HepG2 (cell line): ENCODE measurements around the gene MCRS1. TPM values are rescaled to one million over a fixed set of nuclear protein-coding genes. Genes with fewer than 3 reads are reported as not detected.

Source experiments
- ATAC-seq: fragments of 200-7000 bp; cut with Tn5 transposase; 3 replicates; pipeline ENCODE4 v1.9.1; 2020; ENCODE audit warnings: mild to moderate bottlenecking, moderate library complexity
- BruUV-seq: library from RNA; stranded (reverse); fragments of 400-500 nt; replicated peaks from 2 replicates; lab custom pipeline; 2021; lab: Mats Ljungman, UMichigan
- CTCF ChIA-PET: fragments of 300-600 bp; formaldehyde crosslinking; extraction: SDS; loops from one replicate; lab custom pipeline; 2021; ENCODE audit warnings: low total read pairs, inconsistent platforms, low intra/inter-chr PET ratio; lab: Yijun Ruan, JAX
- POLR2A ChIA-PET: fragments of 350-600 bp; sonication (Branson Sonifier 250); formaldehyde crosslinking; loops from one replicate; lab custom pipeline; 2020; ENCODE audit warnings: antibody characterized with exemption, inconsistent platforms; lab: Yijun Ruan, JAX
- DNase-seq: peaks from one replicate; pipeline ENCODE4 v3.0.0-alpha.2; 2015; ENCODE audit warnings: low spot score
- FAIRE-seq: peaks from 3 replicates; lab custom pipeline; 2011; peaks lifted over from hg19 to GRCh38; lab: Jason Lieb, UNC
- H2AFZ ChIP-seq: one replicate; pipeline ENCODE4 v1.6.1; 2011; ENCODE audit warnings: low read length, inconsistent platforms
- H3K27ac ChIP-seq: fragments of 300-600 bp; 3 replicates; pipeline ENCODE4 v1.8.0; 2011; ENCODE audit warnings: mixed run types, mild to moderate bottlenecking, mixed read lengths, low read length, inconsistent platforms; ENCODE audit not compliant: insufficient read depth; ENCODE audit errors: extremely low read length
- H3K27me3 ChIP-seq, 2 experiments: fragments of 200-600 bp in 1 of 2; 2 replicates in 1 of 2; 3 replicates in 1 of 2; pipeline versions ENCODE4 v1.6.0 to v1.8.0; 2011; ENCODE audit warnings: low read length in 2 of 2, mild to moderate bottlenecking in 2 of 2, moderate library complexity in 2 of 2, inconsistent platforms in 1 of 2; ENCODE audit not compliant: insufficient read depth in 2 of 2, control insufficient read depth in 1 of 2
- H3K36me3 ChIP-seq, 2 experiments: fragments of 200-600 bp in 1 of 2; replicated peaks in 1 of 2; 2 replicates in 1 of 2; 3 replicates in 1 of 2; pipeline versions ENCODE4 v1.5.1 to v1.8.0; 2011; ENCODE audit warnings: low read length in 2 of 2, inconsistent platforms in 1 of 2; ENCODE audit not compliant: insufficient read depth in 2 of 2, control insufficient read depth in 1 of 2
- H3K4me1 ChIP-seq: 2 replicates; pipeline ENCODE4 v1.5.1; 2012; ENCODE audit warnings: low read length, inconsistent platforms; ENCODE audit not compliant: insufficient read depth
- H3K4me2 ChIP-seq: 2 replicates; pipeline ENCODE4 v1.6.0; 2011; ENCODE audit warnings: low read depth, low read length, inconsistent platforms
- H3K4me3 ChIP-seq, 3 experiments: fragments of 200-600 bp in 1 of 3; sonication (generic), shearing (Covaris generic) in 1 of 3; replicated peaks in 1 of 3; 2 replicates each; pipeline ENCODE4 v1.5.1; 2011 to 2016; ENCODE audit warnings: low read length in 3 of 3, inconsistent platforms in 2 of 3, low read depth in 2 of 3, mild to moderate bottlenecking in 2 of 3, control low read depth in 1 of 3, mixed read lengths in 1 of 3; ENCODE audit not compliant: insufficient read depth in 1 of 3
- H3K79me2 ChIP-seq: one replicate; pipeline ENCODE4 v1.6.1; 2011; ENCODE audit warnings: low read length, inconsistent platforms; ENCODE audit not compliant: insufficient read depth
- H3K9ac ChIP-seq: 2 replicates; pipeline ENCODE4 v1.6.0; 2011; ENCODE audit warnings: mild to moderate bottlenecking, low read depth, low read length, inconsistent platforms; ENCODE audit not compliant: insufficient read depth
- H3K9me3 ChIP-seq: 2 replicates; pipeline ENCODE4 v1.5.1; 2012; ENCODE audit warnings: mild to moderate bottlenecking, low read length
- H4K20me1 ChIP-seq: 2 replicates; pipeline ENCODE4 v1.6.0; 2011; ENCODE audit warnings: inconsistent platforms, mild to moderate bottlenecking, low read length, moderate library complexity; ENCODE audit not compliant: insufficient read depth
- ARNTL ChIP-seq: sonication (generic); formaldehyde crosslinking; IDR thresholded peaks from 2 replicates; pipeline ENCODE4 v1.4.0; 2020; ENCODE audit warnings: mild to moderate bottlenecking, missing genetic modification reagents
- ATF7 ChIP-seq, 2 experiments: fragments of 450-650 bp in 1 of 2; sonication (generic) in 1 of 2; formaldehyde crosslinking in 1 of 2; IDR thresholded peaks; 2 replicates each; pipeline versions ENCODE4 v1.4.0 to v1.6.1; 2016 to 2020; ENCODE audit warnings: antibody characterized with exemption in 1 of 2, mild to moderate bottlenecking in 1 of 2, missing genetic modification reagents in 1 of 2
- BATF2 ChIP-seq: sonication (generic); formaldehyde crosslinking; IDR thresholded peaks from 2 replicates; pipeline ENCODE4 v1.8.0; 2022; ENCODE audit warnings: mild to moderate bottlenecking, missing genetic modification reagents, moderate library complexity
- HINFP ChIP-seq: sonication (generic); formaldehyde crosslinking; IDR thresholded peaks from 2 replicates; pipeline ENCODE4 v1.4.0; 2020; ENCODE audit warnings: low read depth, mild to moderate bottlenecking, missing genetic modification reagents
- KAT2B ChIP-seq: fragments of 150-350 bp; IDR thresholded peaks from 2 replicates; pipeline ENCODE4 v1.6.1; 2014; ENCODE audit warnings: low read depth, low read length, borderline replicate concordance
- MTERF4 ChIP-seq: sonication (generic); formaldehyde crosslinking; IDR thresholded peaks from 2 replicates; pipeline ENCODE4 v1.8.0; 2023; ENCODE audit warnings: mild to moderate bottlenecking, missing genetic modification reagents
- PAXIP1 ChIP-seq: sonication (generic); formaldehyde crosslinking; conservative IDR thresholded peaks from 2 replicates; pipeline ENCODE4 v1.4.0; 2020; ENCODE audit warnings: mild to moderate bottlenecking, missing genetic modification reagents, moderate library complexity
- PBX3 ChIP-seq: sonication (generic); formaldehyde crosslinking; IDR thresholded peaks from 2 replicates; pipeline ENCODE4 v1.8.1; 2023; ENCODE audit warnings: missing genetic modification reagents, inconsistent platforms, borderline replicate concordance
- PLRG1 ChIP-seq: fragments of 450-650 bp; conservative IDR thresholded peaks from 2 replicates; pipeline ENCODE4 v1.6.1; 2016
- SPEN ChIP-seq: sonication (generic); formaldehyde crosslinking; IDR thresholded peaks from 2 replicates; pipeline ENCODE4 v1.5.1; 2020; ENCODE audit warnings: low read depth, mild to moderate bottlenecking, missing genetic modification reagents
- YY1 ChIP-seq: IDR thresholded peaks from 2 replicates; pipeline ENCODE4 v1.6.1; 2011; ENCODE audit warnings: low read length, low read depth, moderate library complexity, mild to moderate bottlenecking; ENCODE audit not compliant: insufficient read depth, insufficient replicate concordance
- ZNF17 ChIP-seq: sonication (generic); formaldehyde crosslinking; IDR thresholded peaks from 2 replicates; pipeline ENCODE4 v1.5.0; 2020; ENCODE audit warnings: mild to moderate bottlenecking, missing genetic modification reagents
- ZNF292 ChIP-seq: sonication (generic); formaldehyde crosslinking; IDR thresholded peaks from 2 replicates; pipeline ENCODE4 v1.8.1; 2022; ENCODE audit warnings: mild to moderate bottlenecking, low read depth, missing genetic modification reagents, borderline replicate concordance
- ZNF576 ChIP-seq: sonication (generic); formaldehyde crosslinking; IDR thresholded peaks from 2 replicates; pipeline ENCODE4 v1.4.0; 2020; ENCODE audit warnings: mild to moderate bottlenecking, missing genetic modification reagents
- WGBS: methylation state at CpG from one replicate; pipeline ENCODE4 v1.1.6; 2017; ENCODE audit warnings: low lambda C conversion rate; 5-methylcytosine and 5-hydroxymethylcytosine counted together
- in situ Hi-C: cut with HindIII; loops from 2 replicates; pipeline ENCODE4 v1.10.0; 2017; ENCODE audit warnings: low pct_unique_long_range_greater_than_20kb; ENCODE audit not compliant: extremely low pct_ligation_motif_present
- intact Hi-C: fragments of 100-400 bp; cut with micrococcal nuclease; formaldehyde crosslinking; loops from one replicate; pipeline ENCODE4 v1.10.0; 2022; ENCODE audit not compliant: unreplicated experiment
- polyA plus RNA-seq, 8 experiments: library from polyadenylated mRNA; depleted of rRNA in 3 of 8; stranded (reverse) in 7 of 8; unstranded in 1 of 8; fragments of >200 nt; fragmentation: Illumina TruSeq in 4 of 8; extraction: Trizol in 4 of 8; gene quantifications; 2 replicates each; pipeline versions ENCODE4 v1.2.1 to v1.2.3, GENCODE V29; 2011 to 2016; ENCODE audit warnings: low read depth in 4 of 8, missing spikeins in 1 of 8, mixed read lengths in 1 of 8; ENCODE audit not compliant: insufficient read depth in 1 of 8
- total RNA-seq, 5 experiments: library from RNA; depleted of rRNA; stranded (reverse); fragments of >200 nt; fragmentation: Illumina TruSeq; extraction: Trizol; gene quantifications; 2 replicates each; pipeline ENCODE4 v1.2.3, GENCODE V29; 2016; ENCODE audit warnings: low read depth in 1 of 5

Gene MCRS1
- total and polyA plus RNA-seq, 2 of the 13 experiments (the other 11 are each of a cell fraction or from before 2014, with no cell fraction given) = 51.0 to 66.3 TPM

GRCh38 chr12:49588721-49589516 is 21.0 kb upstream of the MCRS1 start:
- 97% methylated on average over 4 of the region's 4 CpGs for WGBS
- peaks cover 2 to 5% of the 10 kb centered on the region in 2 experiments; a peak in 4 of 5 replicates for H3K36me3 ChIP-seq
- no peak overlapping the region for H3K27ac ChIP-seq
- no peak for DNase-seq
- no TSS peak for BruUV-seq
- no peak overlapping the region for H3K4me3 ChIP-seq
- H4K20me1 ChIP-seq = no peaks in the 10 kb centered on the region
- H3K27me3 ChIP-seq = no peaks in the 10 kb centered on the region
- no peak for FAIRE-seq
- H3K4me2 ChIP-seq = no peak overlapping the region
- ATAC-seq = no peak
- intact Hi-C loops (no loop called here), in situ Hi-C loops (no loop called here)
- no peaks in the 10 kb centered on the region for H3K79me2 ChIP-seq
- ChIA-PET CTCF (no interaction called here), POLR2A (no interaction called here)
- H2AFZ ChIP-seq = no peak overlapping the region
- no peaks in the 10 kb centered on the region for H3K9me3 ChIP-seq
- no peak overlapping the region for H3K9ac ChIP-seq
- H3K4me1 ChIP-seq = no peaks in the 10 kb centered on the region
- no peak for TF ChIP-seq HINFP (CRISPR knock-in tag)
- no peak for TF ChIP-seq ZNF17
- TF ChIP-seq PAXIP1 (CRISPR knock-in tag) = no peak
- no peak for TF ChIP-seq ARNTL (CRISPR knock-in tag)
- no peak for TF ChIP-seq KAT2B
- no peak for TF ChIP-seq PLRG1
- TF ChIP-seq PBX3 (CRISPR knock-in tag) = no peak
- TF ChIP-seq BATF2 = no peak
- TF ChIP-seq ZNF576 (CRISPR knock-in tag) = no peak
- TF ChIP-seq YY1 = no peak
- TF ChIP-seq ATF7 (IDR thresholded peaks at IDR 0.05) = no peak
- TF ChIP-seq ATF7 (CRISPR knock-in tag; IDR thresholded peaks at IDR 0.05) = no peak
- no peak for TF ChIP-seq MTERF4 (CRISPR knock-in tag)
- no peak for TF ChIP-seq ZNF292 (CRISPR knock-in tag)
- no peak for TF ChIP-seq SPEN (CRISPR knock-in tag)
